GM18499 (cell line): ENCODE measurements around the gene B4GALT2.

Source experiments
- ATAC-seq: cut with Tn5 transposase; IDR thresholded peaks from one replicate; pipeline ENCODE4 v1.9.1; 2021; ENCODE audit warnings: moderate number of reproducible peaks; ENCODE audit not compliant: insufficient read depth, unreplicated experiment

Gene B4GALT2

GRCh38 chr1:44024031-44024902 lies 45.3 kb downstream of the B4GALT2 start:
- no peak for ATAC-seq

GRCh38 chr1:44024903-44025525 lies 46.0 kb downstream of the B4GALT2 start:
- ATAC-seq: no peak

DNA sequence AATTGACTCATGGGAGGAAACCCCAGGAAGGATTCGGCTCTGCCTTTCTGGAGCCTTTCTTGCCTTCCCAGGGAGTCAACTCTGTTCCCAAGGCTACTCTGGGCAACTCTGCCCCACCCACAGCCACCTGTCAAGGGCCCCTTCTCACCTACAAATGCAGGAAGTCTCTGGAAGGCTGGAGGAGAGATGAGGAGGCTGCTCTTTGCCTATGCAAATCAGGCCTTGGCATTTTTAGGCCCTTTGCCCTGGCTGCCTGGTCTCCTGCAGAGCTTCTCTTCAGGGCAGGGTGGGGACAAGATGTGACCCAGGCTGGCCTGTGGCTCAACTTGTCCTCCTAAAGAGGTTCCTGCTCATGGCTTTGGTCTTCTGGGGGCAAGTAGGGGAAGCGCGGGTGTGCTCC lies 46.8 kb downstream of the B4GALT2 start:
- ATAC-seq: no peak

DNA sequence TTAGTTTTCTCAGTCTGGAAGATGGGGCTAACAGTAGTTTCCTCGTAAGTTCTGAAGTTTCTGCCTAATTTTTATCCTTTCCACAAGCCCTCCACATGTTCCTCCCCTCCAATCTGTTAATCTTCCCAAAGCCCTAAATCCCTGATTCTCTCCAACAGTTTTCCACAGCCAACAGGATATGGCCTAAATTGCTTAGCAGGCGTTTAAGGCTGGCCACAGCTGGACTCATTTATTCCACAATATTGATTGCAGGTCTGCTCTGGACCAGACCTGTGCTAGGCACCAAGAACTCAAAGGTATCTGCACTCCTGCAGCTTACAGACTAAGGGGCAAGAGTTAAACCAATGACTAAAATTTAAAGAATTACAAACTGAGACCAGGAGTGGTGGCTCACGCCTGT lies 48.3 kb downstream of the B4GALT2 start:
- ATAC-seq: no peak

GRCh38 chr1:44029260-44029910 lies 50.4 kb downstream of the B4GALT2 start:
- no peak for ATAC-seq

GRCh38 chr1:44029911-44030604 lies 51.0 kb downstream of the B4GALT2 start:
- peak; percentile 73 for ATAC-seq

GRCh38 chr1:44030605-44031251 lies 51.7 kb downstream of the B4GALT2 start:
- ATAC-seq: no peak

DNA sequence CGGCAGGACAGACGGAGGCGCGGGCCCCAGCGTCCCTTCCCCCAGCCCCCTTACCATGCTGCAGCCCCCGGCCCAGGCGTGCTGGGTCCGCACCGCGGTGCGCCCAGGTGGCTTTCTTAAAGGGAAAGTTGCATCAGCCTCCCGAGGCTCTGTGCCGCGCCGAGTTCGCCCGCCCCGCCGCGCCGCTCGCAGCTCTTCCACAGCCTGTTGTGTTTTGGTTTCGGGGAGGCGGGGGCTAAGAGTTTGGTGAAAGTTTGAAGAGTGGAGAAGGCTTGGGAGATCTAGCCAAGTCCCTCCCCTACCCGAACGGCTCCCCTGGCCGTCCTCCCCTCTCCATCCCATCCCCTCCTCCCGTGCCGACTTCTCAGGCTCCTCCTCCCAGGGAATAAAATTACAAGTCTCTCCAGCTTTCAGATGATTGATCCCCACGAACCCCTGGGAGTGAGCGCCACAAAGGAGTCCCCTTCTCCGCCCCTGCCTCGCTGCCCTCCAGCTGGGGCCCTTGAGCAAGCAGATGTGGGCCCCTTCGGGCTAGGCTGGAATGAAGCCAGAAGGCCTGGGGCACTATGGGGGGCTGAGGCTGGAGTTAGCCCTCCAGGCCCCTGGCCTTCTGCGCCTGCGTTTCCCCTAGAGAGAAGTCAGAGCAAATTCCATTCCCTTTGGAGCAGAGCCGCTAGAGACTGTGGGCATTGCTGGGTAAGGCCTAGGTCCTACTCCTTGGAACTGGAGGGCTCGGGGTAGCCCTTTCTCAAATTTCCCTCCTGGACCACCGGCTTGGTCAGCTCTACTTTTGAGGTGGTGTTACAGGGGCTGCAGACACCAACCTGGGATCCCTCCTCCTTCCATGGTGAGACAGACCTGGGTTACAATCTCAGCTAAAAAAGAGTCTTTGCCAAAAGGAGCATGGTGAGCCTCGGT lies 52.5 kb downstream of the B4GALT2 start, which contains the start of gene SLC6A9:
SLC6A9 (minus strand) TSS at position 211 of the 918 bp plus-strand sequence. CDS start 7,185 bp downstream, outside the sequence.
- ATAC-seq: no peak

DNA sequence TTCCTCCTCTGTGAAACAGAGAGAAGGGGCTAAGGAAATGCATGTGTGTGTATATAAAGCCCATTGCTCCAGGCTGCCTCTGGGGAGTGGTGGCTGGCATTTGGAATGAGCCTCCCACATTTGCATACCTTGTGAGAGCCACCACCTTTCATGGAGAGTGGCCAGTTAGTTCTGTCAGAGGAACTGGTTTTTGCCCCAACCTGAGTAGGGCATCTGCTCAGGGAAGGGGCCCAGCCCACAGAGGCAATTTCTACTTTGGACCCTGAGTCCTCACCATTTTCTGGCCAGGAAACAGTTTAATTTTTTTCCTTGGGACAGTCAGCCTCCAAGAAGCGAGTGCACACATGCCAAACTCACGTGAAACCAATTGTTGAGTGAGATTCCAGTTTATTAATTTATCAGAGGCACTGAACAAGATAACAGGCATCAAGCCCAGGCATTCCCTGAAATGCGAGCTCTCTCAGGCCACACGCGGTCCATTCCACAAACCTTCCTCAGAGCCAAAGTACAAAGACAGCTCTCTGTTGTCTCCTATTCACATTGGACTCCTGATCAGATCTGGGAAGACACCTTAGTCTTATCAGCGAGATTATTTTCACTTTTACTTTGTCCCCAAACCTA lies 53.3 kb downstream of the B4GALT2 start:
- no peak for ATAC-seq

DNA sequence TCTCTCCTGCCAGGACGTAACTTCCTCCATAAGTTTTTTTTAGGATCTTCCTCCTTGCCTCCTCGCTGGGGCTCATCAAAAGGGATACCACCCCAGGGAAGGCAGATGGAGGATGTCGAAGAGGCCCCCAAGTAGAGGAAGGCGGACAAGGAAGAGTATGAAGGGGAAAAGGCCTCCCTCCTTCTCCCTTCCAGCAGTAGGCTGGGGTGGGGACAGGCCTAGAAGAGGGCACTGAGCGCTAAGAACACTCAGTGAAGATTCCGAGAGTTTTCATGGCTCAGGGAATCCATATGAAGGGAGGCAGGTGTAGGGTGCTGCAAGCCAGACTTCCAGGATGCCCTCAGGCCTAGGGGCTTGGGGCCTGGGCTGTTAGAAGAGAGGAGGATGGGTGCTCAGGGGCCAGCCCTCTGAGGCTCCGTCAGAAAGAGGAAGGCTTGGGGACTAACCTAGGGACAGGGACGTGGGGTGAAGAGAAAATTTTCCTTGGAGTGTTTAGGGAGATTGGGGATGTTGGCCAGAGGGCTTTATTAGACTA lies 54.1 kb downstream of the B4GALT2 start:
- no peak for ATAC-seq

GRCh38 chr1:44033756-44034155 lies 54.7 kb downstream of the B4GALT2 start:
- ATAC-seq: no peak

GRCh38 chr1:44034423-44034822 lies 55.4 kb downstream of the B4GALT2 start:
- no peak for ATAC-seq

- ATAC-seq: no peak
Measured at GRCh38 chr1:44034976-44035716, 56.1 kb downstream of the B4GALT2 start.

DNA sequence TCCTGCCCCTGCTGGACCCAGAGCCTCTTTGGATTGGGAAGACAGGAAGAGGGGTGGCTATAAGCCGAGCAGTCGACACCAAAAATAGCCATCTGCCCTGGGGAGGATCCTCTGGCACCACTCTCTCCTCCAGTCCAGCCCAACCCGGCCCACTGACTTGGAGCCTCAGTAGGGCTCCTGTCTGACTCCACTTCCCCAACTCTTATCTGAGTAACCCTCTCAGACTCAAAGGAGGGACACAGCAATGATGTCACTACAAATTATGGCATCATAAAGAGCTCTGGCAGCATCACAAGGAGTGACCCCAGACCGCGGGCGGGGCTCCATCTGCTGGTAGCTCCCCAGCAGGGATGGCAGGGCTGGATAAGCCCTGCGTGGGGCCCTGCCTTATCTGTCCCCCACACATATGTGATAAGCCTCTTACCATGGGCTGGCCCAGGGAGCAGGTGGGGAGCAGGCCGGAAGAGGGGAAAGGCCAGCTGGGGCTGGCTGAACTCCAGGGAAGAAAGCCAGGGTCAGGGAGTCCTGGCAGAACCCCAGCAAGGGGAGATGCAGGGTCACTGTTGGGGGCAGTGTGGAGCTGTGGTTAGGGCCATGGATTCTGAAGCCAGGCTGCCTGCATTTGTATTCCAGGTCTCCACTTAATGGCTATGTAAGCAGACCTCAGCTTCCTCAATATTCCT lies 56.9 kb downstream of the B4GALT2 start:
- ATAC-seq: no peak

- ATAC-seq: no peak
Measured at GRCh38 chr1:44036409-44037139, 57.6 kb downstream of the B4GALT2 start.

GRCh38 chr1:44037154-44037553 lies 58.1 kb downstream of the B4GALT2 start:
- ATAC-seq: no peak
